ENCODE results near the gene NELL1. TPM values are rescaled to one million over a fixed set of nuclear protein-coding genes. Genes with fewer than 3 reads are reported as not detected.

The NELL1 gene
- total and polyA plus RNA-seq, 2 donors (not counting 3 experiments of a cell fraction or from before 2014, with no cell fraction given) = not detected

DNA sequence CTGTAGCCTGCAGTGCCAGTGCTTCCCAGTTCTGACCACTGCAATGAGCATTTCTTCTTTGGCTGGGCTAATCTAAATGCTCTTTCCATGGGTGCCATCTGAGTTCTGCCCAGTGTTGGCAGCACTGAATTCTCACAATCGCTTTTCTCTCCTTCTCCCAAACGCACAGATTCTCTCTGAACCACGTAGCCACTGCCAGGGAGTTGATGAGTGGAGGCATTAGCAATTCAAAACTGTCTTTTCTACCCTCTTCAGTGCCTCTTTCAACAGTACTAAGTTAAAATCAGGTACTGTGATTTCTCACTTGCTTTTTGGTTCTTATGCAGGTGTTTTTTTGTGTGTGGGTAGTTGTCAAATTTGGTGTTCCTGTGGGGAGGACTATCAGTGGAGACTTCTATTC, 778.5 kb downstream of the NELL1 start:
- BruUV-seq (replicated peaks) = no TSS peak
- ChIA-PET CTCF (no interaction called here), POLR2A (no interaction called here)
- no peaks in the 10 kb centered on the region for H3K4me1 ChIP-seq (ENCODE audit: control insufficient read depth, extremely low read depth, insufficient read depth, low read length)
- no peaks in the 10 kb centered on the region for H3K9me1 ChIP-seq (replicated peaks; ENCODE audit: control insufficient read depth, extremely low read depth, insufficient read depth, low read length)
- no peak overlapping the region for H3K4me3 ChIP-seq (replicated peaks in 1 of 3; ENCODE audit: insufficient read depth in 1 of 3, low read depth in 1 of 3, low read length in 3 of 3)
- no peak for TF ChIP-seq POLR2AphosphoS5 (IDR thresholded peaks at IDR 0.05; ENCODE audit: insufficient read depth, low read depth, low read length)
- no peak for TF ChIP-seq EZH2 (IDR thresholded peaks at IDR 0.05; ENCODE audit: borderline replicate concordance, low read depth, low read length, severe bottlenecking)
- TF ChIP-seq CTCF (IDR thresholded peaks at IDR 0.05; ENCODE audit: extremely low read depth in 1 of 2, insufficient read depth in 1 of 2, low read depth in 1 of 2, low read length in 2 of 2) = no peak
- no peak for TF ChIP-seq JUN (IDR thresholded peaks at IDR 0.05; ENCODE audit: borderline replicate concordance, insufficient read depth, insufficient read length, low read depth)
- no peaks in the 10 kb centered on the region for H3K9me3 ChIP-seq (replicated peaks; ENCODE audit: control insufficient read depth, insufficient read depth, low read length)
- no peak overlapping the region for H3K9ac ChIP-seq (replicated peaks; ENCODE audit: extremely low read depth, insufficient read depth, low read length)
- FAIRE-seq (no peak), DNase-seq (ENCODE audit: low read depth, low spot score) (no peak)
- dilution Hi-C loops (cut with MboI; ENCODE audit: extremely low pct_ligation_motif_present, low sequenced_read_pairs) (no loop called here), intact Hi-C loops (cut with micrococcal nuclease) (no loop called here)
- no peak overlapping the region for H3K27ac ChIP-seq (ENCODE audit: insufficient read depth, low read depth, low read length)
- no peak overlapping the region for H2AFZ ChIP-seq (ENCODE audit: low read depth, low read length)
- no peaks in the 10 kb centered on the region for H4K20me1 ChIP-seq (replicated peaks; ENCODE audit: control insufficient read depth, extremely low read depth, insufficient read depth, low read length)
- H3K36me3 ChIP-seq (ENCODE audit: control insufficient read depth in 2 of 2, extremely low read depth in 1 of 2, insufficient read depth in 2 of 2, low read length in 2 of 2) = no peaks in the 10 kb centered on the region
- H3K79me2 ChIP-seq (ENCODE audit: control insufficient read depth, insufficient read depth, low read length) = no peaks in the 10 kb centered on the region
- H3K27me3 ChIP-seq (ENCODE audit: control insufficient read depth in 2 of 2, insufficient read depth in 2 of 2, low read length in 2 of 2) = no peaks in the 10 kb centered on the region
- H3K4me2 ChIP-seq (ENCODE audit: insufficient read depth, low read length) = no peak overlapping the region

DNA sequence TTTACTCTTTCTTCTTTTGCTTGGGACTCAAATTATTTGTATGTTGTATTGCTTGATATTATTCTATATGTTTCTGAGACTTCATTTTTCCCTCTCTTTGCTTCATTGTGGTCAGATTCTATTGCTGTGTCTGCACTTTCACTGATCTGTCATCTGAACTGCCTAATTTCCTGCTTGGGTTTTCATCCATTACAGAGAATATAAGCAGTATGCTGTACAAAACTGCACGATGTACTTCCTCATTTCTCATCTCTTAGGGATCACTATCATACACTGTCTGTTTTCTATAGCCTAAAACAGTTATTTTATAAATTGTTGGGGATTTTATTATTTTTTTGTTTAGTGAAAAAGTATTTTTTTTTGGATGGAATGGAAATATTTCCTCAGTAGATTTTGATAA, 786.8 kb downstream of the NELL1 start:
- DNase-seq (ENCODE audit: low read depth, low spot score) (no peak), FAIRE-seq (no peak)
- H3K27me3 ChIP-seq (ENCODE audit: control insufficient read depth in 2 of 2, insufficient read depth in 2 of 2, low read length in 2 of 2) = no peaks in the 10 kb centered on the region
- H2AFZ ChIP-seq (ENCODE audit: low read depth, low read length) = no peak overlapping the region
- CTCF ChIA-PET = no interaction called here
- H3K36me3 ChIP-seq (ENCODE audit: control insufficient read depth in 2 of 2, extremely low read depth in 1 of 2, insufficient read depth in 2 of 2, low read length in 2 of 2) = no peaks in the 10 kb centered on the region
- POLR2A ChIA-PET = no interaction called here
- BruUV-seq (replicated peaks) = no TSS peak
- no peaks in the 10 kb centered on the region for H3K9me1 ChIP-seq (replicated peaks; ENCODE audit: control insufficient read depth, extremely low read depth, insufficient read depth, low read length)
- H3K9me3 ChIP-seq (replicated peaks; ENCODE audit: control insufficient read depth, insufficient read depth, low read length) = no peaks in the 10 kb centered on the region
- H3K79me2 ChIP-seq (ENCODE audit: control insufficient read depth, insufficient read depth, low read length) = no peaks in the 10 kb centered on the region
- TF ChIP-seq POLR2AphosphoS5 (IDR thresholded peaks at IDR 0.05; ENCODE audit: insufficient read depth, low read depth, low read length) = no peak
- TF ChIP-seq CTCF (IDR thresholded peaks at IDR 0.05; ENCODE audit: extremely low read depth in 1 of 2, insufficient read depth in 1 of 2, low read depth in 1 of 2, low read length in 2 of 2) = no peak
- no peak for TF ChIP-seq EZH2 (IDR thresholded peaks at IDR 0.05; ENCODE audit: borderline replicate concordance, low read depth, low read length, severe bottlenecking)
- TF ChIP-seq MAX (IDR thresholded peaks at IDR 0.05; ENCODE audit: insufficient read depth, insufficient read length) = no peak
- TF ChIP-seq FOS (IDR thresholded peaks at IDR 0.05; ENCODE audit: borderline replicate concordance, insufficient read depth, low read length) = no peak
- no peak for TF ChIP-seq JUN (IDR thresholded peaks at IDR 0.05; ENCODE audit: borderline replicate concordance, insufficient read depth, insufficient read length, low read depth)
- no peak for TF ChIP-seq MYC (IDR thresholded peaks at IDR 0.05; ENCODE audit: low read depth, low read length)
- TF ChIP-seq POLR2A (IDR thresholded peaks at IDR 0.05; ENCODE audit: low read depth, low read length) = no peak
- dilution Hi-C loops (cut with MboI; ENCODE audit: extremely low pct_ligation_motif_present, low sequenced_read_pairs) (no loop called here), intact Hi-C loops (cut with micrococcal nuclease) (no loop called here)
- no peak overlapping the region for H3K4me2 ChIP-seq (ENCODE audit: insufficient read depth, low read length)
- H4K20me1 ChIP-seq (replicated peaks; ENCODE audit: control insufficient read depth, extremely low read depth, insufficient read depth, low read length) = no peaks in the 10 kb centered on the region
- H3K4me1 ChIP-seq (ENCODE audit: control insufficient read depth, extremely low read depth, insufficient read depth, low read length) = no peaks in the 10 kb centered on the region
- no peak overlapping the region for H3K4me3 ChIP-seq (replicated peaks in 1 of 3; ENCODE audit: insufficient read depth in 1 of 3, low read depth in 1 of 3, low read length in 3 of 3)
- H3K9ac ChIP-seq (replicated peaks; ENCODE audit: extremely low read depth, insufficient read depth, low read length) = no peak overlapping the region
- no peak overlapping the region for H3K27ac ChIP-seq (ENCODE audit: insufficient read depth, low read depth, low read length)

Measured in endothelial cell of umbilical vein (primary cell).